ENCODE results near the gene RNASEH1. TPM values are rescaled to one million over a fixed set of nuclear protein-coding genes. Genes with fewer than 3 reads are reported as not detected.
"Not testable (repeated sequence)": the region's sequence is repeated elsewhere in the genome, so short reads cannot be mapped to it uniquely, and the experiment has no call there.

Gene RNASEH1
- total RNA-seq, 1 donor from 2014 or later: 18.3 TPM

GRCh38 chr2:3589086-3589485 lies 31.0 kb upstream of the RNASEH1 start:
- DNase-seq (ENCODE audit: low spot score): no peak

- DNase-seq (ENCODE audit: low spot score): no peak
Observed at GRCh38 chr2:3588084-3588483, 30.0 kb upstream of the RNASEH1 start.

DNA sequence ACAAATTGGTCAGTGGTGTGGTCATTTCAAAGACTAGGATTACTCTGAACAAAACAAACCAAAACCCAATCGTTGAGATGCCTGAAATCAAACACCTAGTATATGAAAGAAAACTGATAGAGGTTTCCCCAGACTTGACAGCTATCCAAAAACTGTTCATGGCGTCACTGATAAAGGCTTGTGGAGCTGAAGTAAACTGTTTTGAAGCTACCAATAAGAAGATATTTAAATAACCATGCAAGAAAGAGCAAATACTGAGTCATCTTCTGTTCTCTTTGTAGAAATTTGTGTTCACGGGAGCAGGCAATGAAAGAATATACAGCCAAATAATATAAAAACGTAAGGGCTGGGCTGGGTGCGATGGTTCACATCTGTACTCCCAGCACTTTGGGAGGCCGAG lies 29.3 kb upstream of the RNASEH1 start:
- DNase-seq (ENCODE audit: low spot score): no peak

DNA sequence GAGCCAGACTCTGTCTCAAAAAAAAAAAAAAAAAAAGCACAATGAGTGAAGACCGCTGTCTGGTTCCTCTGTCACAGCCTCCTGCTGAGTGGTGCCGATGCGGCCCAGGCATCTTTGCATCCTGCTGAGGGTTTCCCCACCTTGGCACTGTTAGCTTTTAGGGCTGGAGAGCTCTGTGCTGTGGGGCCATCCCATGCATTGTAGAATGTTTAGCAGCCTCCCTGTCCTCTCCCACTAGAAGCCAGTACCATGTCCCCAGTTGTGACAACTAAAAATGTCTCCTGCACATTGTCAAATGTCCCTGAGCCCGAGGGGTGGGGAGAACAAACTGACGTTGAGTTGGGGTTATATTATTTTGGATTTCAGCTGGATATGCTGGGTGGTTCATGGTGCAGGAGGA lies 28.9 kb upstream of the RNASEH1 start:
- no peak for DNase-seq (ENCODE audit: low spot score)

DNA sequence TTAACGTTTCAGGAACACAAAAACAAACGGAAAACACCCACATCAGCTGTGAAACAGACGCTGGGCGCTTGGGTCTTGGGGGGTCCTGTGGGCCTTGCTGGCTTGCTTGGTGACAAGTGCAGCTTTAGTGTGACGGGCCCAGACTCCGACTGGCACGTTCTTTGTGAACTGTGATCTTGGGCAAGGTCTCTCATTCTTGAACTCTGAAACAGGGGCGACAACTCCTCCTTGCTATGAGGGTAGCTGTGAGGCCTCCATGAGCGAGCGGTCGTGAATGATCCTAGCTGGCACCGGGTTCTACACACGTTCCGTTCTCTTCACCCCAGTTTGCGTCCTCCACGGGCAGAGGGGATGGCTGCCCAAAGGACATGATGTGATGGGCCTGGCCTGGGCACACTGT lies 28.1 kb upstream of the RNASEH1 start:
- DNase-seq (ENCODE audit: low spot score): no peak

DNA sequence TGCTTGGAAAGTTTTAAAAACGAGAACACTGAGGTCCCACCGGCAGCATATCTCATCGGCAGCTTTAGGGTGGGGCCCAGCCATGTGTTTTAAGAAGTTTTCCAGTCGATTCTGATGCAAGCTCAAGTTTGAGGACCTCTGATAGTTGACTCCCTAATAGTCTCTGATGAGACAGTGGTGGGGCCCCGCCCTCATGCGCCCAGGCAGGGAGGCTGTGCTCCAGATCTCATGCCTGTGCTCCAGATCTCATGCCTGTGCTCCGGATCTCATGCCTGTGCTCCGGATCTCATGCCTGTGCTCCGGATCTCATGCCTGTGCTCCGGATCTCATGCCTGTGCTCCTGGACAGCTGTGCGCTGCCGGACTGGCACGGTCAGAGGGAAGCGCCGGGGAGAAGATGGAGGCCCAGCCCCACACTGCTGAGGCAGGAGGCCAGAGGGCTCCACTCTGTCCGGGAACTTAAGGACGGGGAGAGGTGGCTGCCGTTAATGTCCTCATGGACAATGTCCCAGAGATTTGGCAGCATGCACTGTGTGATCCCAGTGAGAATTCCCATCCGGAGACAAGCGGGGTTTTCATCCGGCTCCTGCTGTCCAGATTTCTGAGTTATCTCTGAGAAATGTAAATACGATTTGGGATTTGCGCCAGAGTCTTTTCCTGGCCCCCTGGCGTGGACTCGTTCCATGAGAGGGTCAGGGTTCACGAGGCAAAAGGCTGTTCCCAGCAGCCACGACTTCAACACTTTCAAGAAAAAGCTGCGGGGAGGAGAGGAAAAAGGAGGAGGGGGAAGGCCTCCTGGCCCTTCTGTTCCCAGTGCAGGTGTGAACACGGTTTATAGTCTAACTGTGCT lies 27.4 kb upstream of the RNASEH1 start:
- DNase-seq (ENCODE audit: low spot score): peak; percentile 76

DNA sequence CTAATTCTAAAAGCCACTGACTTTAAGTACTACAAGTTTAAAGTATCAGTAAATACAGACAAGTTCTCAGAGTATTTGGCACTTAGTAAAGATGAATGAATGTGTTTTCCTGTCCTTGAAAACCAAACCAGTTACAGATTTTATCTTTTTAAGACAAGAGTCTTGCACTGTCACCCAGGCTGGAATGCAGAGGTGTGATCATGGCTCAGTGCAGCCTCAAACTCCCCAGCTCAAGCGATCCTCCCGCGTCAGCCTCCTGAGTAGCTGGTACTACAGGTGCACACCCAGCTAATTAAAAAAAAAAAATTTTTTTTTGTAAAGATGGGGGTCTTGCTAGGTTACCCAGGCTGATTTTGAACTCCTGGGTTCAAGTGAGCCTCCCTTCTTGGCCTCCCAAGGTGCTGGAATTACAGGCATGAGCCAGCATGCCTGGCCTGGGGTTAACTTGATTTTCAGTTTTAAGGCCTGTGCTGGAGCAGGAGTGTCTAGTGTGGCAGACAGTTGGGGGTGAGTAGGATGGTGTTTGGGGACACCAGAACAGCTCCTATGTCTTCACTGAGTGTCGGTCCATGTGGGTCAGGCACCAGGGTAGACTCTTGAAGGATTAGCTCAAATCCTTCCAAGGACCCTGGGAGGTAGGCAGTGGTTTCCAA lies 26.6 kb upstream of the RNASEH1 start:
- DNase-seq (ENCODE audit: low spot score): no peak

DNA sequence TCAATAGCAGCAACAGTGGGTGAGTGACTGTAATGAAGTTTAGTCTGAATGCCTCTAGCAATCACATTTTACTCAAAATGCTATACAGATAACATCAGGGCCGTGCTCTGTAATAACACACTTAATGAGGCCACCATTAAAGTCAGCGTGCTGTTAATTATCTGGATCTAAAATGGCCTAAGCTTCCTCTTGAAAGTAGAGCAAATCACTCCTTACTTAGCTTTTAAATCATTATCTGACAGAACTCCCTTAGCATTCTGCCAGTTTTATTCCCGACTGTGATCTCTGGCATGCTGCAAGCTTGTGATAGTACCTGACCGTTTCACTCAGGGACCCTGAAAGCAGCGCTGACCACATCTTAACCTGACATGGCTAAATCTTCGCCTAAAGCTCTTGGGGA lies 25.9 kb upstream of the RNASEH1 start:
- DNase-seq (ENCODE audit: low spot score): no peak

GRCh38 chr2:3581367-3582262 lies 23.5 kb upstream of the RNASEH1 start:
- DNase-seq (ENCODE audit: low spot score): no peak

DNA sequence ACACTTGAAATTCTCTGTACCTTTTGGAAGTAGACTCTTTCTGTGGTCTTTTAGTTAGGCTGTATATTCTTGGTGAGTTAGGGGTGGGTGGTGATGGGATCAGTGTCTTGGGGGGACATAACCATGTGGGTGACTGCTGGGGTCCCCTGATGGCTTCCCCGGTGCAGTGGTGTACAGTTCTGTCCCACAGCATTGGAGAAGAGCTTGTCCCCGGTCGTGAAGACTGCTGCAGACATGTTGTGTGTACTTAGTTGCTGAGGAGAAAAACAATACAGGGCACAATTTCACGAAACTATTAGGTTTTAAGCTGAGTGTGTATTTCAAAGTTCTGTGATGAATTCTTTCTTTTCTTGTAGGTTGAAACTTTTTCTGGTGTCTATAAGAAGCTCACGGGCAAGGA lies 22.3 kb upstream of the RNASEH1 start:
- DNase-seq (ENCODE audit: low spot score): no peak

- no peak for DNase-seq (ENCODE audit: low spot score)
Observed at GRCh38 chr2:3578987-3579386, 20.9 kb upstream of the RNASEH1 start.

GRCh38 chr2:3576263-3576630 lies 18.1 kb upstream of the RNASEH1 start:
- not testable (repeated sequence) for DNase-seq (ENCODE audit: low spot score)

DNA sequence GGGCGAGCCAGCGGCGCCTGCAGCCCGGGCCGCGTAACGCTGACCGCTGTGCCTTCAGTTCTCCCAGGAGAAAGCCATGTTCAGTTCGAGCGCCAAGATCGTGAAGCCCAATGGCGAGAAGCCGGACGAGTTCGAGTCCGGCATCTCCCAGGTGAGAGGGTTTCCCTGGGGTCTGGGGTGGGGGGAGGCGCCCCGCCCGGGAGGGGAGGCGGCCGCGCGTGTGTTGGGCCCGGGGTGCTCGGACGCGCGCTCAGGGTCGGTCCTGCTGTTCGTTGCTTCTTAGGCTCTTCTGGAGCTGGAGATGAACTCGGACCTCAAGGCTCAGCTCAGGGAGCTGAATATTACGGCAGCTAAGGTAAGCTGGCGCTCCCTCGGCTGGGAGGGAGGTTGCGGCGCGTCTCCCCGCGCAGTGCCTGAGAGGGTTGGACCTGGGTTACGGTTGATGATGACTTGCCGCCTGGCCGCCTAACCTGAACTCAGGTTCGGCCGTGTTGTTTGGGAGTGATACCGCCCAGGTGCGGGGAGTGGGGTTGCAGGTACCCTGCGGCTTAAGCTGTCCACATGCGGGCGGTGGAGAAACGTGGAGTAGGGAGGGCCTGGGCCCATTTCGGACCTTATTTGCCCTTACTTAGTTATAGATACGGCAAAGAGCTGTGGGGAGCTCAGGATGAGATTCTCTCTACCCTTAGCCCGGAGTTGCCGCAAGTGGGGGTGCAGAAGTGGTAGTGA lies 17.6 kb upstream of the RNASEH1 start:
- DNase-seq (ENCODE audit: low spot score): no peak

- DNase-seq (ENCODE audit: low spot score): no peak
Observed at GRCh38 chr2:3574155-3574554, 16.0 kb upstream of the RNASEH1 start.

GRCh38 chr2:3572620-3573019 lies 14.5 kb upstream of the RNASEH1 start:
- no peak for DNase-seq (ENCODE audit: low spot score)

- DNase-seq (ENCODE audit: low spot score): no peak
Observed at GRCh38 chr2:3571284-3571683, 13.2 kb upstream of the RNASEH1 start.

DNA sequence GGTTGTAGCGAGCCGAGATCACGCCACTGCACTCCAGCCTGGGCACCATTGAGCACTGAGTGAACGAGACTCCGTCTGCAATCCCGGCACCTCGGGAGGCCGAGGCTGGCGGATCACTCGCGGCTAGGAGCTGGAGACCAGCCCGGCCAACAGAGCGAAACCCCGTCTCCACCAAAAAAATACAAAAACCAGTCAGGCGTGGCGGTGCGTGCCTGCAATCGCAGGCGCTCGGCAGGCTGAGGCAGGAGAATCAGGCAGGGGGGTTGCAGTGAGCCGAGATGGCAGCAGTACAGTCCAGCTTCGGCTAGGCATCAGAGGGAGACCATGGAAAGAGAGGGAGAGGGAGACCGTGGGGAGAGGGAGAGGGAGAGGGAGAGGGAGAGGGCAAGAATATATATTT lies 11.5 kb upstream of the RNASEH1 start:
- DNase-seq (ENCODE audit: low spot score): not testable (repeated sequence)

GRCh38 chr2:3566806-3567205 lies 8.7 kb upstream of the RNASEH1 start:
- DNase-seq (ENCODE audit: low spot score): no peak

- DNase-seq (ENCODE audit: low spot score): no peak
Observed at GRCh38 chr2:3565117-3565516, 7.0 kb upstream of the RNASEH1 start.

DNA sequence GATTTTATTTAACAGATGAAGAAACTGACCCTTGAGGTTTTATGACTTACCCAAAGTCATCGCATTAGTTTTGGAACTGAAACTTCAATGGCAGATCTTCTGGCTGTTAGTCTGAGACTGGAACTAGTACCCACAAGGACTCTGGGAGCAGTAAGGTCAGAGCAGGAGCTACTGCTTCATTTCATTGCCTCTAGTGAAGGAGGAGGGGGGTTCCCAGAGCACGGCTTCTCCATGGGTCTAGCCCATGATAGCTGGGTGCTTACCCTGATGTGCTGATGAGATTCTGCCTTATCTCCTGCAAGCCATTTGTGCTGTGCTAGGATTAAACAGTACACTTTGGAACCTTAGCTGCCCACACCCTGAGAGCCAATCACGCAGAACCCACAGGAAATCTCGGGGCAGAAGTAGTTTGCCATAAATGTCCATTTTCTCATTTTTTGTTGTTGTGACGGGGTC lies 5.4 kb upstream of the RNASEH1 start:
- DNase-seq (ENCODE audit: low spot score): no peak

DNA sequence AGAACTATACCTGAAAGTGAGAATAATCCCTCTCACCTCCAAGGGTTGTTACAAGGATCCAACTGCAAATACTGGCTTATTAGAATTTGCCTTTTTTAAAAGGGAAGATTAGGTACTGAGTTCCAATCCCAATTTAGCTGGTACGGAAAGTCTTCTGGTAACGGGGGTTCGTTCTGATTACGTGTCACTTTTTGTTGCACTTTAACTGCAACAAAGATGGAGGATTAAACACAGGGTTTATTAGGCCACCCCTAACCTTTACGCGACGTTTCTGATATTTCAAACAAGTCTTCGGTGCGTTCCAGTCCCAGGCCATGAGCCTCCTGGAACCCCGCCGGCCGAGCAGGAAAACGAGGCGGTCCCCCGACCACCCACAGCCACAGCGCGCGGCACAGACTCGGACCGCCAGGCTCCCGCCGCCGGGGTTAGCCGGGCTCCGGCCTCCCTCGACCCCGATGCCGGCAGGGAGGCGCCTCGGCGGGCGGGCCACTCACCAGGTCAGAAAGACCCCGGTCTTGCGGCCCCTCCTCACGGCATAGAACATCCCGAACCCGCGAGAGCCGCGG lies 411 bp downstream of the RNASEH1 start:
- DNase-seq (ENCODE audit: low spot score): no peak
